ENCODE data around the gene NDUFS7. TPM values are rescaled to one million over a fixed set of nuclear protein-coding genes. Genes with fewer than 3 reads are reported as not detected.
A peak's percentile ranks its signal among the peaks of the same experiment; 100 is the strongest.

The NDUFS7 gene
- total RNA-seq, 1 experiment from 2014 or later = 83.9 TPM

DNA sequence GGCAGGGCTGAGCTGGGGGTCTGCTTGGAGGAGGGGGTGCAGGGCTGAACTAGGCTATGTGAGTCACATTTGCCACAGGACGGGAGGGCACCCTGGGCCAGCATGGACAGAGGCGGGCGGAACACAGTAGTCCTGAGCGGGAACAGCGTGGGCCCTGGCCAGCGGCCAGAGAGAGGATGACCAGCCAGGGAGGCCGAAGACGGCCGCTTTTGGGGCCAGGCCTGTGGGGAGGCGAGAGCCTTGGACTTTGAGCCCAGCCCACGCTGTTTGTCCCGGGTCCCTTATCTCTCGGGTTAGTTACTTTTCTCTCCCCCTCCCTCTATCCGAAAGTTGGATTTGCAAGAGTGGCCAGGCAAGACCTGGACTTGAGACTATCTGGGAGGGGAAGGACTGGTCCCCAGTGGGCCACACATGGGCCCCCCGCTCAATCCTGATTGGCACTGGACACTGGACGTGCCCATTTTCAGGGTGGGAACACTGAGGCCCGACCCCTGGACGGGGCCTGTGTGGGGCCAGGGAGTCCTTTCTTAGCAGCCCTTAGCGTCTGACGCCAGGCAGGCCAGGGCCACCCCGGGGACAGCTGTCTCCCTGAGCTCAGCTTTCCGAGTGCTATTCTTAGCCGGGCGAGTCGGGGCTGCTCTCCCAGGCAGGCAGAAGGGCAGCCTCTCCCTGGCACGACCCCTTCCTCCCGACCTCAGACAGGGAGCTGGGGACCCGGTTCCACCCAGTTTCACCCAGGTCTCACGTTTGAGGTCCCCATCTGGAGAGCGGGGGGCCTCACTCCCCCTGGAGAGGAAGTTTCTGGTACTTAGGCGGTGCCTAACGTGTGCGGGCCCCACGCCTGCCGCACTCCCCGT, 16.8 kb downstream of the NDUFS7 start:
- Histone ChIP-seq H3K4me1 (ENCODE audit: insufficient read depth, low read length) (no peaks in the 10 kb centered on the region), H3K9me3 (ENCODE audit: control insufficient read depth, low read depth, low read length) (no peaks in the 10 kb centered on the region), H3K23me2 (ENCODE audit: insufficient read length, low read depth, low read length, poor library complexity, severe bottlenecking) (no peaks in the 10 kb centered on the region), H2AK5ac (ENCODE audit: insufficient read length, low read length) (no peak overlapping the region), H3K9ac (ENCODE audit: extremely low read depth, insufficient read length, low read length) (no peak overlapping the region), H3K4ac (ENCODE audit: low read depth, low read length) (no peak overlapping the region), H3K27ac (ENCODE audit: insufficient read length, low read depth, low read length) (no peak overlapping the region), H4K5ac (ENCODE audit: insufficient read length, low read depth, low read length) (no peak overlapping the region), H2BK120ac (ENCODE audit: low read depth, low read length, poor library complexity, severe bottlenecking) (no peak overlapping the region), H2BK5ac (ENCODE audit: insufficient read length, low read length) (no peak overlapping the region), H3K18ac (ENCODE audit: insufficient read length, low read depth, low read length) (no peak overlapping the region), H3K79me2 (ENCODE audit: insufficient read depth, low read length) (no peaks in the 10 kb centered on the region), H4K91ac (ENCODE audit: insufficient read length, low read depth, low read length) (no peak overlapping the region), H4K20me1 (ENCODE audit: control insufficient read depth, insufficient read depth, insufficient read length) (no peaks in the 10 kb centered on the region), H2AFZ (ENCODE audit: low read length) (no peak overlapping the region), H3K56ac (ENCODE audit: insufficient read length, low read depth, low read length) (no peak overlapping the region), H3K79me1 (ENCODE audit: insufficient read depth, low read depth, low read length, poor library complexity, severe bottlenecking) (no peaks in the 10 kb centered on the region), H2BK15ac (ENCODE audit: low read depth, low read length) (no peak overlapping the region), H3T11ph (ENCODE audit: low read length) (no peak overlapping the region), H3K27me3 (ENCODE audit: insufficient read depth, low read length) (no peaks in the 10 kb centered on the region), H2BK12ac (ENCODE audit: insufficient read length, low read depth, low read length) (no peak overlapping the region), H2BK20ac (ENCODE audit: low read depth, low read length, poor library complexity, severe bottlenecking) (no peak overlapping the region), H3K14ac (ENCODE audit: insufficient read depth, low read length) (no peak overlapping the region), H3K23ac (ENCODE audit: insufficient read length, low read depth, low read length) (no peak overlapping the region), H4K8ac (replicated peaks; ENCODE audit: insufficient read length, low read depth, low read length) (no peak overlapping the region), H3K4me2 (ENCODE audit: insufficient read depth, insufficient read length, low read length) (peak overlapping the region; percentile 38)
- Mint-ChIP-seq H3K27ac (no peak overlapping the region), H3K4me3 (peak overlapping the region; percentile 64 to 77), H3K27me3 (ENCODE audit: low read depth) (peaks cover 11% of the 10 kb centered on the region), H3K9me3 (no peaks in the 10 kb centered on the region), H3K4me1 (peaks cover 2 to 15% of the 10 kb centered on the region in 2 experiments), H3K36me3 (ENCODE audit: insufficient read depth in 1 of 3, low read depth in 3 of 3) (peaks cover 0 to 8% (median 6%) of the 10 kb centered on the region in 3 experiments; a peak in 3 of 7 replicates)
- TF ChIP-seq, protein P1, sequence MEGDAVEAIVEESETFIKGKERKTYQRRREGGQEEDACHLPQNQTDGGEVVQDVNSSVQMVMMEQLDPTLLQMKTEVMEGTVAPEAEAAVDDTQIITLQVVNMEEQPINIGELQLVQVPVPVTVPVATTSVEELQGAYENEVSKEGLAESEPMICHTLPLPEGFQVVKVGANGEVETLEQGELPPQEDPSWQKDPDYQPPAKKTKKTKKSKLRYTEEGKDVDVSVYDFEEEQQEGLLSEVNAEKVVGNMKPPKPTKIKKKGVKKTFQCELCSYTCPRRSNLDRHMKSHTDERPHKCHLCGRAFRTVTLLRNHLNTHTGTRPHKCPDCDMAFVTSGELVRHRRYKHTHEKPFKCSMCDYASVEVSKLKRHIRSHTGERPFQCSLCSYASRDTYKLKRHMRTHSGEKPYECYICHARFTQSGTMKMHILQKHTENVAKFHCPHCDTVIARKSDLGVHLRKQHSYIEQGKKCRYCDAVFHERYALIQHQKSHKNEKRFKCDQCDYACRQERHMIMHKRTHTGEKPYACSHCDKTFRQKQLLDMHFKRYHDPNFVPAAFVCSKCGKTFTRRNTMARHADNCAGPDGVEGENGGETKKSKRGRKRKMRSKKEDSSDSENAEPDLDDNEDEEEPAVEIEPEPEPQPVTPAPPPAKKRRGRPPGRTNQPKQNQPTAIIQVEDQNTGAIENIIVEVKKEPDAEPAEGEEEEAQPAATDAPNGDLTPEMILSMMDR (conservative IDR thresholded peaks at IDR 0.05) = no peak
- WGBS (ENCODE audit: extremely low coverage, insufficient read length, low lambda C conversion rate) = no CpG with 5 or more reads among the region's 36 CpGs
- DNase-seq = no peak
